ENCODE results near the gene GALK1. TPM values are rescaled to one million over a fixed set of nuclear protein-coding genes. Genes with fewer than 3 reads are reported as not detected.

GALK1 gene
- total RNA-seq, 1 donor from 2014 or later = 30.3 TPM

- Mint-ChIP-seq H3K27me3 (ENCODE audit: unreplicated experiment) (no peaks in the 10 kb centered on the region), H3K27ac (ENCODE audit: unreplicated experiment) (peak overlapping the region; percentile 83), H3K9me3 (ENCODE audit: unreplicated experiment) (no peaks in the 10 kb centered on the region), H3K4me1 (ENCODE audit: unreplicated experiment) (peaks cover 27% of the 10 kb centered on the region), H3K4me3 (ENCODE audit: unreplicated experiment) (peak overlapping the region; percentile 77), H3K36me3 (ENCODE audit: unreplicated experiment) (peaks cover 9% of the 10 kb centered on the region)
- no peak for DNase-seq (ENCODE audit: extremely low spot score, unreplicated experiment)
- TF ChIP-seq CTCF (IDR thresholded peaks at IDR 0.05) = no peak
Observed at GRCh38 chr17:75722542-75723095, 42.4 kb downstream of the GALK1 start.

- Mint-ChIP-seq H3K27ac (ENCODE audit: unreplicated experiment) (peak overlapping the region; percentile 83), H3K4me3 (ENCODE audit: unreplicated experiment) (peak overlapping the region; percentile 77), H3K27me3 (ENCODE audit: unreplicated experiment) (no peaks in the 10 kb centered on the region), H3K4me1 (ENCODE audit: unreplicated experiment) (peaks cover 27% of the 10 kb centered on the region), H3K9me3 (ENCODE audit: unreplicated experiment) (no peaks in the 10 kb centered on the region), H3K36me3 (ENCODE audit: unreplicated experiment) (peaks cover 5% of the 10 kb centered on the region)
- no peak for TF ChIP-seq CTCF (IDR thresholded peaks at IDR 0.05)
- no peak for DNase-seq (ENCODE audit: extremely low spot score, unreplicated experiment)
Observed at GRCh38 chr17:75722076-75722475, 42.9 kb downstream of the GALK1 start.

GRCh38 chr17:75721463-75722011 lies 43.5 kb downstream of the GALK1 start:
- no peaks in the 10 kb centered on the region for H3K9me3 Mint-ChIP-seq (ENCODE audit: unreplicated experiment)
- H3K4me1 Mint-ChIP-seq (ENCODE audit: unreplicated experiment) = peaks cover 27% of the 10 kb centered on the region
- TF ChIP-seq CTCF (IDR thresholded peaks at IDR 0.05) = peak; percentile 5
- no peak for DNase-seq (ENCODE audit: extremely low spot score, unreplicated experiment)
- H3K27me3 Mint-ChIP-seq (ENCODE audit: unreplicated experiment) = no peaks in the 10 kb centered on the region
- peaks cover 4% of the 10 kb centered on the region for H3K36me3 Mint-ChIP-seq (ENCODE audit: unreplicated experiment)
- peak overlapping the region; percentile 77 for H3K4me3 Mint-ChIP-seq (ENCODE audit: unreplicated experiment)
- peak overlapping the region; percentile 83 for H3K27ac Mint-ChIP-seq (ENCODE audit: unreplicated experiment)

GRCh38 chr17:75720656-75721462 lies 44.1 kb downstream of the GALK1 start, which contains the start of gene ITGB4:
Gene ITGB4 (plus strand): TSS chr17:75721459. CDS start chr17:75724704, 3,245 bp downstream.
- no peak for DNase-seq (ENCODE audit: extremely low spot score, unreplicated experiment)

More at GRCh38 chr17:75720656-75721462, 44.1 kb downstream of the GALK1 start, which contains the start of gene ITGB4:
- Mint-ChIP-seq H3K36me3 (ENCODE audit: unreplicated experiment) (peaks cover 4% of the 10 kb centered on the region), H3K9me3 (ENCODE audit: unreplicated experiment) (no peaks in the 10 kb centered on the region), H3K27me3 (ENCODE audit: unreplicated experiment) (no peaks in the 10 kb centered on the region), H3K27ac (ENCODE audit: unreplicated experiment) (peak within 1 kb of the TSS; percentile 86), H3K4me3 (ENCODE audit: unreplicated experiment) (peak within 1 kb of the TSS; percentile 78), H3K4me1 (ENCODE audit: unreplicated experiment) (peaks cover 27% of the 10 kb centered on the region)
- peak; percentile 28 for TF ChIP-seq CTCF (IDR thresholded peaks at IDR 0.05)

Measured in osteocyte (in vitro differentiated cells).